Measurements from ENCODE around the gene ADGRA1. TPM values are rescaled to one million over a fixed set of nuclear protein-coding genes. Genes with fewer than 3 reads are reported as not detected.

Gene ADGRA1
- total RNA-seq, 1 donor from 2014 or later, result under 0.01 TPM

- Histone ChIP-seq H3K27me3 (ENCODE audit: control insufficient read depth in 3 of 3, insufficient read depth in 3 of 3, low read length in 3 of 3) (peaks cover 19 to 50% (median 24%) of the 10 kb centered on the region in 3 donors), H3K36me3 (ENCODE audit: control insufficient read depth in 3 of 3, insufficient read depth in 3 of 3, low read length in 3 of 3) (no peaks in the 10 kb centered on the region), H3K4me3 (ENCODE audit: low read length in 3 of 3) (no peak overlapping the region), H3K4me1 (ENCODE audit: control insufficient read depth in 3 of 3, insufficient read depth in 3 of 3, low read length in 3 of 3) (no peaks in the 10 kb centered on the region), H3K9ac (ENCODE audit: low read depth in 1 of 3, low read length in 3 of 3) (no peak overlapping the region), H3K9me3 (ENCODE audit: control insufficient read depth in 3 of 3, low read length in 3 of 3) (no peaks in the 10 kb centered on the region), H3K27ac (ENCODE audit: low read depth, low read length) (no peak overlapping the region)
Observed at GRCh38 chr10:133100706-133101415, 13.1 kb downstream of the ADGRA1 start.

GRCh38 chr10:133101416-133101810 is 13.7 kb downstream of the ADGRA1 start:
- Histone ChIP-seq H3K36me3 (ENCODE audit: control insufficient read depth in 3 of 3, insufficient read depth in 3 of 3, low read length in 3 of 3) (no peaks in the 10 kb centered on the region), H3K27me3 (ENCODE audit: control insufficient read depth in 3 of 3, insufficient read depth in 3 of 3, low read length in 3 of 3) (peaks cover 18 to 46% (median 19%) of the 10 kb centered on the region in 3 donors), H3K9ac (ENCODE audit: low read depth in 1 of 3, low read length in 3 of 3) (no peak overlapping the region), H3K4me3 (ENCODE audit: low read length in 3 of 3) (no peak overlapping the region), H3K9me3 (ENCODE audit: control insufficient read depth in 3 of 3, low read length in 3 of 3) (no peaks in the 10 kb centered on the region), H3K27ac (ENCODE audit: low read depth, low read length) (no peak overlapping the region), H3K4me1 (ENCODE audit: control insufficient read depth in 3 of 3, insufficient read depth in 3 of 3, low read length in 3 of 3) (no peaks in the 10 kb centered on the region)

GRCh38 chr10:133102415-133103095 is 14.8 kb downstream of the ADGRA1 start:
- peaks cover 0 to 3% (median 0%) of the 10 kb centered on the region in 3 donors for H3K9me3 ChIP-seq (ENCODE audit: control insufficient read depth in 3 of 3, low read length in 3 of 3)
- no peaks in the 10 kb centered on the region for H3K36me3 ChIP-seq (ENCODE audit: control insufficient read depth in 3 of 3, insufficient read depth in 3 of 3, low read length in 3 of 3)

GRCh38 chr10:133103311-133103910 is 15.7 kb downstream of the ADGRA1 start:
- Histone ChIP-seq H3K27ac (ENCODE audit: low read depth, low read length) (no peak overlapping the region), H3K9me3 (ENCODE audit: control insufficient read depth in 3 of 3, low read length in 3 of 3) (peaks cover 3 to 5% (median 3%) of the 10 kb centered on the region in 3 donors), H3K36me3 (ENCODE audit: control insufficient read depth in 3 of 3, insufficient read depth in 3 of 3, low read length in 3 of 3) (no peaks in the 10 kb centered on the region), H3K4me1 (ENCODE audit: control insufficient read depth in 3 of 3, insufficient read depth in 3 of 3, low read length in 3 of 3) (no peaks in the 10 kb centered on the region), H3K4me3 (ENCODE audit: low read length in 3 of 3) (no peak overlapping the region), H3K9ac (ENCODE audit: low read depth in 1 of 3, low read length in 3 of 3) (no peak overlapping the region), H3K27me3 (ENCODE audit: control insufficient read depth in 3 of 3, insufficient read depth in 3 of 3, low read length in 3 of 3) (peaks cover 6 to 37% (median 7%) of the 10 kb centered on the region in 3 donors)

More at GRCh38 chr10:133102415-133103095, 14.8 kb downstream of the ADGRA1 start:
- no peaks in the 10 kb centered on the region for H3K4me1 ChIP-seq (ENCODE audit: control insufficient read depth in 3 of 3, insufficient read depth in 3 of 3, low read length in 3 of 3)
- H3K27ac ChIP-seq (ENCODE audit: low read depth, low read length), result no peak overlapping the region
- peaks cover 9 to 38% (median 13%) of the 10 kb centered on the region in 3 donors for H3K27me3 ChIP-seq (ENCODE audit: control insufficient read depth in 3 of 3, insufficient read depth in 3 of 3, low read length in 3 of 3)
- H3K9ac ChIP-seq (ENCODE audit: low read depth in 1 of 3, low read length in 3 of 3), result no peak overlapping the region
- no peak overlapping the region for H3K4me3 ChIP-seq (ENCODE audit: low read length in 3 of 3)

GRCh38 chr10:133104068-133104962 is 16.6 kb downstream of the ADGRA1 start:
- peaks cover 0 to 3% (median 2%) of the 10 kb centered on the region in 3 donors for H3K4me1 ChIP-seq (ENCODE audit: control insufficient read depth in 3 of 3, insufficient read depth in 3 of 3, low read length in 3 of 3)
- peaks cover 6 to 32% (median 7%) of the 10 kb centered on the region in 3 donors for H3K27me3 ChIP-seq (ENCODE audit: control insufficient read depth in 3 of 3, insufficient read depth in 3 of 3, low read length in 3 of 3)

GRCh38 chr10:133104963-133105640 is 17.4 kb downstream of the ADGRA1 start:
- Histone ChIP-seq H3K4me3 (ENCODE audit: low read length in 3 of 3) (no peak overlapping the region), H3K27ac (ENCODE audit: low read depth, low read length) (no peak overlapping the region), H3K9ac (ENCODE audit: low read depth in 1 of 3, low read length in 3 of 3) (no peak overlapping the region), H3K27me3 (ENCODE audit: control insufficient read depth in 3 of 3, insufficient read depth in 3 of 3, low read length in 3 of 3) (peaks cover 6 to 29% (median 7%) of the 10 kb centered on the region in 3 donors), H3K36me3 (ENCODE audit: control insufficient read depth in 3 of 3, insufficient read depth in 3 of 3, low read length in 3 of 3) (no peaks in the 10 kb centered on the region), H3K9me3 (ENCODE audit: control insufficient read depth in 3 of 3, low read length in 3 of 3) (peaks cover 3 to 7% (median 3%) of the 10 kb centered on the region in 3 donors), H3K4me1 (ENCODE audit: control insufficient read depth in 3 of 3, insufficient read depth in 3 of 3, low read length in 3 of 3) (peaks cover 6 to 11% (median 10%) of the 10 kb centered on the region in 3 donors)

More at GRCh38 chr10:133104068-133104962, 16.6 kb downstream of the ADGRA1 start:
- Histone ChIP-seq H3K4me3 (ENCODE audit: low read length in 3 of 3) (no peak overlapping the region), H3K36me3 (ENCODE audit: control insufficient read depth in 3 of 3, insufficient read depth in 3 of 3, low read length in 3 of 3) (no peaks in the 10 kb centered on the region), H3K9me3 (ENCODE audit: control insufficient read depth in 3 of 3, low read length in 3 of 3) (peaks cover 3 to 7% (median 3%) of the 10 kb centered on the region in 3 donors), H3K27ac (ENCODE audit: low read depth, low read length) (no peak overlapping the region), H3K9ac (ENCODE audit: low read depth in 1 of 3, low read length in 3 of 3) (no peak overlapping the region)

- Histone ChIP-seq H3K27me3 (ENCODE audit: control insufficient read depth in 3 of 3, insufficient read depth in 3 of 3, low read length in 3 of 3) (peaks cover 6 to 23% (median 7%) of the 10 kb centered on the region in 3 donors), H3K36me3 (ENCODE audit: control insufficient read depth in 3 of 3, insufficient read depth in 3 of 3, low read length in 3 of 3) (no peaks in the 10 kb centered on the region), H3K4me1 (ENCODE audit: control insufficient read depth in 3 of 3, insufficient read depth in 3 of 3, low read length in 3 of 3) (peaks cover 10 to 19% (median 18%) of the 10 kb centered on the region in 3 donors), H3K4me3 (ENCODE audit: low read length in 3 of 3) (no peak overlapping the region), H3K9me3 (ENCODE audit: control insufficient read depth in 3 of 3, low read length in 3 of 3) (peaks cover 3 to 7% (median 3%) of the 10 kb centered on the region in 3 donors), H3K27ac (ENCODE audit: low read depth, low read length) (no peak overlapping the region), H3K9ac (ENCODE audit: low read depth in 1 of 3, low read length in 3 of 3) (no peak overlapping the region)
Observed at GRCh38 chr10:133105686-133106390, 18.1 kb downstream of the ADGRA1 start.

- Histone ChIP-seq H3K9ac (ENCODE audit: low read depth in 1 of 3, low read length in 3 of 3) (no peak overlapping the region), H3K36me3 (ENCODE audit: control insufficient read depth in 3 of 3, insufficient read depth in 3 of 3, low read length in 3 of 3) (no peaks in the 10 kb centered on the region), H3K4me3 (ENCODE audit: low read length in 3 of 3) (no peak overlapping the region), H3K9me3 (ENCODE audit: control insufficient read depth in 3 of 3, low read length in 3 of 3) (peaks cover 3 to 7% (median 3%) of the 10 kb centered on the region in 3 donors), H3K4me1 (ENCODE audit: control insufficient read depth in 3 of 3, insufficient read depth in 3 of 3, low read length in 3 of 3) (peaks cover 10 to 21% (median 19%) of the 10 kb centered on the region in 3 donors), H3K27me3 (ENCODE audit: control insufficient read depth in 3 of 3, insufficient read depth in 3 of 3, low read length in 3 of 3) (peaks cover 6 to 16% (median 7%) of the 10 kb centered on the region in 3 donors), H3K27ac (ENCODE audit: low read depth, low read length) (no peak overlapping the region)
Observed at GRCh38 chr10:133106516-133106915, 18.8 kb downstream of the ADGRA1 start.
